ENCODE measurements around the gene CALML5. TPM values are rescaled to one million over a fixed set of nuclear protein-coding genes. Genes with fewer than 3 reads are reported as not detected.

CALML5 gene
- polyA plus RNA-seq, 1 donor from 2014 or later, result not detected

DNA sequence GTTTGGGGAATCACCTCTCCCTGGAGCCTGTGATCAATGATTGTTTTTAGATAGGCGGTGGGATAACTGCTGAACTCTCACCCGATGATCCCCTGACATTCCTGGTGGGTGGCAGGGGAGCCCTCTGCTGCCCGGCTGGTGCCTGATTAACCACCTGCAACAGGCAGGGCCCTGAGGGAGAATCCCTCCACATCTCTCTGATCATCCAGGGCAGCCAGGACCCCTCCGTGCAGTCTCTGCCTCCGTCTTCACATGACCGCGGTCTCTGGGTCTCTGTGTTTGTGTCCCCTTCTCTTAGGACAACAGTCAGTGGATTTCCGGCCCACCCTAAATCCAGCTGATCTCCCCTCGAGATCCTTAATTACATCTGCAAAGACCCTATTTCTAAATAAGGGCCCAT, 17.4 kb downstream of the CALML5 start:
- no peak overlapping the region for H3K9ac ChIP-seq (ENCODE audit: low read length)
- H3K27ac ChIP-seq (ENCODE audit: low read length), result no peak overlapping the region
- H3K9me2 ChIP-seq (ENCODE audit: insufficient read depth, low read length), result no peaks in the 10 kb centered on the region
- no peak overlapping the region for H3K4me2 ChIP-seq (ENCODE audit: low read length)
- H3F3A ChIP-seq (ENCODE audit: insufficient read depth, low read length, poor library complexity, severe bottlenecking), result no peaks in the 10 kb centered on the region
- no peak overlapping the region for H2AFZ ChIP-seq (ENCODE audit: low read depth, low read length)
- TF ChIP-seq, protein P1, sequence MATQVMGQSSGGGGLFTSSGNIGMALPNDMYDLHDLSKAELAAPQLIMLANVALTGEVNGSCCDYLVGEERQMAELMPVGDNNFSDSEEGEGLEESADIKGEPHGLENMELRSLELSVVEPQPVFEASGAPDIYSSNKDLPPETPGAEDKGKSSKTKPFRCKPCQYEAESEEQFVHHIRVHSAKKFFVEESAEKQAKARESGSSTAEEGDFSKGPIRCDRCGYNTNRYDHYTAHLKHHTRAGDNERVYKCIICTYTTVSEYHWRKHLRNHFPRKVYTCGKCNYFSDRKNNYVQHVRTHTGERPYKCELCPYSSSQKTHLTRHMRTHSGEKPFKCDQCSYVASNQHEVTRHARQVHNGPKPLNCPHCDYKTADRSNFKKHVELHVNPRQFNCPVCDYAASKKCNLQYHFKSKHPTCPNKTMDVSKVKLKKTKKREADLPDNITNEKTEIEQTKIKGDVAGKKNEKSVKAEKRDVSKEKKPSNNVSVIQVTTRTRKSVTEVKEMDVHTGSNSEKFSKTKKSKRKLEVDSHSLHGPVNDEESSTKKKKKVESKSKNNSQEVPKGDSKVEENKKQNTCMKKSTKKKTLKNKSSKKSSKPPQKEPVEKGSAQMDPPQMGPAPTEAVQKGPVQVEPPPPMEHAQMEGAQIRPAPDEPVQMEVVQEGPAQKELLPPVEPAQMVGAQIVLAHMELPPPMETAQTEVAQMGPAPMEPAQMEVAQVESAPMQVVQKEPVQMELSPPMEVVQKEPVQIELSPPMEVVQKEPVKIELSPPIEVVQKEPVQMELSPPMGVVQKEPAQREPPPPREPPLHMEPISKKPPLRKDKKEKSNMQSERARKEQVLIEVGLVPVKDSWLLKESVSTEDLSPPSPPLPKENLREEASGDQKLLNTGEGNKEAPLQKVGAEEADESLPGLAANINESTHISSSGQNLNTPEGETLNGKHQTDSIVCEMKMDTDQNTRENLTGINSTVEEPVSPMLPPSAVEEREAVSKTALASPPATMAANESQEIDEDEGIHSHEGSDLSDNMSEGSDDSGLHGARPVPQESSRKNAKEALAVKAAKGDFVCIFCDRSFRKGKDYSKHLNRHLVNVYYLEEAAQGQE (IDR thresholded peaks at IDR 0.05; ENCODE audit: borderline replicate concordance), result no peak
- TF ChIP-seq EP300 (conservative IDR thresholded peaks at IDR 0.05; ENCODE audit: poor library complexity, severe bottlenecking) (no peak), EZH2 (IDR thresholded peaks at IDR 0.05; ENCODE audit: borderline replicate concordance, insufficient read depth, low read length, poor library complexity, severe bottlenecking) (no peak), TAF1 (IDR thresholded peaks at IDR 0.05; ENCODE audit: low read depth) (no peak), POLR2AphosphoS5 (IDR thresholded peaks at IDR 0.05) (no peak), MXI1 (conservative IDR thresholded peaks at IDR 0.05; ENCODE audit: poor library complexity, severe bottlenecking) (no peak)
- H3K79me2 ChIP-seq (replicated peaks; ENCODE audit: insufficient read depth, low read length), result no peaks in the 10 kb centered on the region
- H3K9me3 ChIP-seq (ENCODE audit: low read length), result no peaks in the 10 kb centered on the region
- no peaks in the 10 kb centered on the region for H3K36me3 ChIP-seq (ENCODE audit: insufficient read depth, low read length)
- no peaks in the 10 kb centered on the region for H4K20me1 ChIP-seq (ENCODE audit: insufficient read depth)
- no peak overlapping the region for H3K4me3 ChIP-seq (ENCODE audit: low read length)
- no peaks in the 10 kb centered on the region for H3K27me3 ChIP-seq (ENCODE audit: insufficient read depth, low read depth, low read length)

DNA sequence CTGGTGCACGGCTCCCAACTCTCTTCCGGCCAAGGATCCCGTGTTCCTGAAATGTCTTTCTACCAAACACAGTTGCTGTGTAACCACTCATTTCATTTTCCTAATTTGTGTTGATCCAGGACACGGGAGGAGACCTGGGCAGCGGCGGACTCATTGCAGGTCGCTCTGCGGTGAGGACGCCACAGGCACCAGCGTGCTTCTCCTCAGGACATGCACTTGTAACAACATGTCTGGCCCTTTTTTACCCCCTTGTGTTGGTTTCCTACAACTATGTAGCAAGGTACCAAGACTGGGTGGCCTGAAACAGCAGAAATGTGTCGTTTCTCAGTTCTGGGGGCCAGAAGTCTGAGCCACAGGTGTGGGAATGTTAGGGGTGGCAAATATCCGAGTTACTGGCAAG, 18.2 kb downstream of the CALML5 start:
- Histone ChIP-seq H3K4me2 (ENCODE audit: low read length) (no peak overlapping the region), H3F3A (ENCODE audit: insufficient read depth, low read length, poor library complexity, severe bottlenecking) (no peaks in the 10 kb centered on the region), H3K36me3 (ENCODE audit: insufficient read depth, low read length) (no peaks in the 10 kb centered on the region), H2AFZ (ENCODE audit: low read depth, low read length) (no peak overlapping the region), H3K4me3 (ENCODE audit: low read length) (no peak overlapping the region), H3K27me3 (ENCODE audit: insufficient read depth, low read depth, low read length) (no peaks in the 10 kb centered on the region), H3K27ac (ENCODE audit: low read length) (no peak overlapping the region), H3K9me3 (ENCODE audit: low read length) (no peaks in the 10 kb centered on the region), H4K20me1 (ENCODE audit: insufficient read depth) (no peaks in the 10 kb centered on the region), H3K9me2 (ENCODE audit: insufficient read depth, low read length) (no peaks in the 10 kb centered on the region), H3K9ac (ENCODE audit: low read length) (no peak overlapping the region), H3K79me2 (replicated peaks; ENCODE audit: insufficient read depth, low read length) (no peaks in the 10 kb centered on the region)
- TF ChIP-seq EP300 (conservative IDR thresholded peaks at IDR 0.05; ENCODE audit: poor library complexity, severe bottlenecking) (no peak), EZH2 (IDR thresholded peaks at IDR 0.05; ENCODE audit: borderline replicate concordance, insufficient read depth, low read length, poor library complexity, severe bottlenecking) (no peak), TAF1 (IDR thresholded peaks at IDR 0.05; ENCODE audit: low read depth) (no peak), SMC3 (conservative IDR thresholded peaks at IDR 0.05; ENCODE audit: poor library complexity) (no peak), MXI1 (conservative IDR thresholded peaks at IDR 0.05; ENCODE audit: poor library complexity, severe bottlenecking) (no peak), RAD21 (conservative IDR thresholded peaks at IDR 0.05) (no peak), POLR2AphosphoS5 (IDR thresholded peaks at IDR 0.05) (no peak)
- TF ChIP-seq, protein P2, sequence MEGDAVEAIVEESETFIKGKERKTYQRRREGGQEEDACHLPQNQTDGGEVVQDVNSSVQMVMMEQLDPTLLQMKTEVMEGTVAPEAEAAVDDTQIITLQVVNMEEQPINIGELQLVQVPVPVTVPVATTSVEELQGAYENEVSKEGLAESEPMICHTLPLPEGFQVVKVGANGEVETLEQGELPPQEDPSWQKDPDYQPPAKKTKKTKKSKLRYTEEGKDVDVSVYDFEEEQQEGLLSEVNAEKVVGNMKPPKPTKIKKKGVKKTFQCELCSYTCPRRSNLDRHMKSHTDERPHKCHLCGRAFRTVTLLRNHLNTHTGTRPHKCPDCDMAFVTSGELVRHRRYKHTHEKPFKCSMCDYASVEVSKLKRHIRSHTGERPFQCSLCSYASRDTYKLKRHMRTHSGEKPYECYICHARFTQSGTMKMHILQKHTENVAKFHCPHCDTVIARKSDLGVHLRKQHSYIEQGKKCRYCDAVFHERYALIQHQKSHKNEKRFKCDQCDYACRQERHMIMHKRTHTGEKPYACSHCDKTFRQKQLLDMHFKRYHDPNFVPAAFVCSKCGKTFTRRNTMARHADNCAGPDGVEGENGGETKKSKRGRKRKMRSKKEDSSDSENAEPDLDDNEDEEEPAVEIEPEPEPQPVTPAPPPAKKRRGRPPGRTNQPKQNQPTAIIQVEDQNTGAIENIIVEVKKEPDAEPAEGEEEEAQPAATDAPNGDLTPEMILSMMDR (IDR thresholded peaks at IDR 0.05; ENCODE audit: poor library complexity, severe bottlenecking), result no peak
- TF ChIP-seq, protein P1 (IDR thresholded peaks at IDR 0.05; ENCODE audit: borderline replicate concordance), result no peak

Measured in neural cell (in vitro differentiated cells).